Mononuclear cell (primary cell): Measurements from ENCODE around the gene EGFR. TPM values are rescaled to one million over a fixed set of nuclear protein-coding genes. Genes with fewer than 3 reads are reported as not detected.

Experiments used
- H3K27me3 ChIP-seq: 2 replicates; pipeline ENCODE4 v1.6.0; 2011; ENCODE audit warnings: low read length, control low read depth; ENCODE audit not compliant: insufficient read depth
- H3K4me1 ChIP-seq: 2 replicates; pipeline ENCODE4 v1.5.1; 2011; ENCODE audit warnings: mild to moderate bottlenecking, low read length, control low read depth; ENCODE audit not compliant: insufficient read depth
- H3K4me3 ChIP-seq: 2 replicates; pipeline ENCODE4 v1.5.1; 2011; ENCODE audit warnings: mild to moderate bottlenecking, low read length, moderate library complexity
- H3K9me3 ChIP-seq: 2 replicates; pipeline ENCODE4 v1.5.1; 2011; ENCODE audit warnings: low read depth, mild to moderate bottlenecking, control low read depth, low read length
- total RNA-seq: library from RNA; depleted of rRNA; stranded (reverse); fragments of >200 nt; gene quantifications from one replicate; pipeline ENCODE4 v1.2.3, GENCODE V29; 2012

Gene EGFR
- total RNA-seq, 1 donor: 0.10 TPM

DNA sequence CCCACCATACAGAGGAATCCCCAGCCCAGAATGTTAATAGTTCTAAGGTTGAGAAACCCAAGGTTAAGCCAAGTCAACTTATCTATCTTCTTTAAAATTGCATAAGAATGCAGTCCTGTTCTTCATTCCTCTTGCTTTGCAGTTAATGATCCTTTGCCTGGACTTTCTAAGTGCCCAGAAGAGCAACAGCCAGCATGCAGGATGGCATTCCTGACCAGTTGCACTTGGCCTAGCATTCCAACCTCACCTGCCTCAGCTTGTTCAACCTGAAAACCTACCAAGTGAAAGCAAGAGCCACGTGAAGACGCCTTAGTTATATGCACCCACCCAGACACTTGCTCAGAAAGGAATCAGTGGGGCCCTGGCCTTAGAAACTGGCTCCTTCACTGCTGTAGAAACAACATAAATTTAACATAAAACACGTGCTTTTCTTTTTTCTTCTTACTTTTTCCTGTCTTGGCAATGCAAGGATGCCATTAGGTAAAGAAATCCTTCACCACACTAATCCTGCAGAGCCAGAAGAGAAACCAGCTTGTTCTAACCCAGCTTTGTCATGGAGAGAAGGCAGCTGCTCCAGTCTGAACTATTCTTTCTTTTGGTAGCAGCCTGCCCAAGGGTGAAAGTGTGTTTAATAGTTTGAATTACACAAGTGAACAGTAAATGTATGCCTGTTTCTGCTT is 25.0 kb downstream of the EGFR start:
- no peaks in the 10 kb centered on the region for H3K4me1 ChIP-seq
- no peaks in the 10 kb centered on the region for H3K9me3 ChIP-seq
- no peaks in the 10 kb centered on the region for H3K27me3 ChIP-seq
- H3K4me3 ChIP-seq: no peak overlapping the region

DNA sequence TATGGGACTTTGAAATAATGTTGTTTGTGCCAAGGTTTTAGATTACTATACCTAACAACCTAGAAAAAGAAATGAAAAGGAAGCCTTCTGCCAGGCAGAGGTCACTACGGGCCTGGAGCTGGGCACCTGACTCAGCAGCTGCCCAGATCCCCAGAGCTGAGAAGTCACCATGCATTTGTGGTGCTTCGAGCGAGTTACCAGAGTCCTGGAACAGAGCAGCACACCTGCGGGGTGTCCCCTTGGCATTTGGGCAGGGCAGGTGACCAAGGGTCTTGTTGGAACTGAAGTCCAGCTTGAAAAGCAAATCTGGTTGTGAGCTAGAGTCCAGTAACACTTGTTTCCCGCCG is 25.5 kb downstream of the EGFR start:
- Histone ChIP-seq H3K9me3 (no peaks in the 10 kb centered on the region), H3K27me3 (no peaks in the 10 kb centered on the region), H3K4me3 (no peak overlapping the region), H3K4me1 (no peaks in the 10 kb centered on the region)

DNA sequence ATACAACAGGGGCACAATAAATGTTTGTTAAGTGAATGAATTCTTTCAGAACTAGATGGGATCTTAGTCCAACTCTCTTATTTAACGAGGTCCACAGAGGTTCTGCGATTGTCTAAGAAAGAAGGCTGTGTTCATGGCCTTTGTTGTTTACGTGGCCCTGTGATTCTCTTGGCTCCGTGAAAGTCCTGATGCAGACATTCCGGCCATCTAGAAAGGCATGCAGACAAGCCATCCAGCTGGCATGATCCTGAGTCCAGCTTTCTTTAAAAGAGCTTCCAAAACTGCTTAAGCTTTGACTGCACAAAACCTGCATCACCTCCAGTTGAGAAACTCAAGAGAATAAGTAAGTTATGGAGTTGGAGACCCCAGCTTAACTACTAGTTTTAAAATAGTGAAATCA is 26.0 kb downstream of the EGFR start:
- no peaks in the 10 kb centered on the region for H3K4me1 ChIP-seq
- no peaks in the 10 kb centered on the region for H3K27me3 ChIP-seq
- H3K9me3 ChIP-seq: no peaks in the 10 kb centered on the region
- no peak overlapping the region for H3K4me3 ChIP-seq

DNA sequence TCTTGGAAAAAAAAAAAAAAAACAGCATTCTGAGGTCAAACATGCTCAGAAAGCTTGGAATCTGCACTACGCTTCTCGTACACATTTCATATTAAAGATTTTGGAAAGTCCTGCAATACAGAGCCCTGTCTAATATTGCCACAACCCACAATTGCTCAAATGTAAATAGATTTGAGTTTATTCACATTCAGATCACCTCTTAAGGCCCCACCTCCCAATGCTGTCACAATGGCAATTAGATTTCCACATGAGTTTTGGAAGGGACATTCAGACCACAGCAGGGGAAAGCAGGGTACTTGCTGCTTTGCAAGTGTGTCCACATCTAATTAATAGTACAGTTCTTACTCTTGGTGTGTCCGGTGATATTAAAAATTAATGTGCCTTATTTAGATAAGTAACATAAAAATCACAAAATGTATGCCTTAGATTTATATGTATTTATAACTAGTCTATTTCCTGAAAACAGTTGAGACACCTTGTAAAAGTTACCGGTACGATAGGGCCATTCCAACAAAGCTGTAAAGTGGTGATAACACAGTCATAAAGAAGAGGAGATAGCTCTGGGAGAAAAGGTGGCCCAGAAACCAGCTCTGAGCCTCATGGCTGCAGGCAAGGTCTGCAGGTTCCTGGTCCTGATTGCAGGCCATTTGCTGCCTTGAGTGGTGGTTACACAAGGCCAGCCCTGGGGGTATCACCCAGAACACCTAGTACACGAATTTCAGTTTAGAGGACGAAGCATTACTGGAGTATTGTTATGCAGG is 27.9 kb downstream of the EGFR start:
- Histone ChIP-seq H3K27me3 (no peaks in the 10 kb centered on the region), H3K9me3 (no peaks in the 10 kb centered on the region), H3K4me1 (no peaks in the 10 kb centered on the region), H3K4me3 (no peak overlapping the region)

DNA sequence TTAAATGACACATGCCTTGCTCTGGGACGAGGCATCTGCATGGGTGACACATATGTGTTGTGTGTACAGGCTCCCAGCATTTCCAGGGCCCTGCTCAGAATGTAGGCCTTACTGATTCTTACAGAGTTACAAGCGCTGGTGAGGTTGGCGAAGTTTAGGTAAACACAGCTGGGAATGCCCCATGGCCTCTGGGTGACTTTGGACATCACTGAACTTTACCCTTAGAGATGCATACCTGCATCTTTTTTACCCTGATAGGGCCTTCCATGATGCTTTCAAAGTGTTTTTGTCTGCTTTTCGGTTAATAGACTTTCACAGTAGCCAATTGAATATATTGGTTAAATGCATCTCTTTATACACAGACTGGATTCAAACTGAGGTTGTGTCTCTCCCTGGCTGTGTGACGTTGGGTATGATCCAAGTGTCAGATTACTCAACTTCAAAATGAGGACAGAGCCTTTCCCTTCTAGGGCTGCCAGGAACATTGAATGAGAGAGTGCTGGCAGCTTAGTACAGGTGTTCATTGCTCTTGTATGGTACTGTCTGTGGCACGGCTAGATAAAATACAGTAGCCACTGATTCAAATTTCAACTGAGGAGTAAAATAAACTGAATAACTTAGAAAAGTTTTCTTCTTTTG is 29.5 kb downstream of the EGFR start:
- Histone ChIP-seq H3K4me1 (no peaks in the 10 kb centered on the region), H3K9me3 (no peaks in the 10 kb centered on the region), H3K4me3 (no peak overlapping the region), H3K27me3 (no peaks in the 10 kb centered on the region)

DNA sequence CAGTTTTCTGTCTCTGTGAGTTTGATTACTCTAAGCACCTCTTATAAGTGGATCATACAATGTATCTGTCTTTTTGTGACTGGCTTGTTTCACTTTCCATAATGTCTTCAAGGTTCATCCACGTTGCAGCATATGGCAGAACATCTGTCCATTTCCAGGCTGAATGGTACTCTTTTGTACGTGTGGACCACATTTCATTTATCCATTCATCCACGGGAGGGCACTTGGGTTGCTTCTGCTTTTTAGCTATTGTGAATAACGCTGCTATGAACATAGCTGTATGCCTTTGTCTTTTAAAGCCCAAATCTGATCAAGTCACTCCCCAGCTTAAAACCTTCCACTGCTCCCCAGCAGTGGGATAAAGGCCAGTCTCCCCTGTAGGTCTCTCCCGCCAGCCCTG is 31.5 kb downstream of the EGFR start:
- Histone ChIP-seq H3K4me3 (no peak overlapping the region), H3K4me1 (no peaks in the 10 kb centered on the region), H3K9me3 (no peaks in the 10 kb centered on the region), H3K27me3 (no peaks in the 10 kb centered on the region)

DNA sequence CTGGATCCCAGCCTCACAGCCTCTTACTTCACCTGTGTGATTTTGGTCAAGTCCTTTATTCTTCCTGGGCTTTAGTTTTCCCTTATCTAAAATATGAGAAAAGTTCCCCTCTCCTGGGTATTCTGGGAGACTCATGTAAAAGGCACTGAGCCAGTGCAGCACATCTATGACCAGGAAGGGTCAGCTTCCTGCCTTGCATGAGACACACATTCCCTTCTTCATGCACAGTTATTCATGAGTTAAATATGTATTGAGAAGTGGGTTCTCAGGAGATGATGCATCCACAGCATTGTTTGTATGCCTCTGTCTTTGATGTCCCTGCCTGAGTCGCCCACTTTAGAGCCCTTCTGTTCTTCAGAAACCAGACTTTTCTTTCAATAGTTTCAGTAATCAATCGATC is 33.3 kb downstream of the EGFR start:
- Histone ChIP-seq H3K9me3 (no peaks in the 10 kb centered on the region), H3K4me3 (no peak overlapping the region), H3K4me1 (no peaks in the 10 kb centered on the region), H3K27me3 (no peaks in the 10 kb centered on the region)

DNA sequence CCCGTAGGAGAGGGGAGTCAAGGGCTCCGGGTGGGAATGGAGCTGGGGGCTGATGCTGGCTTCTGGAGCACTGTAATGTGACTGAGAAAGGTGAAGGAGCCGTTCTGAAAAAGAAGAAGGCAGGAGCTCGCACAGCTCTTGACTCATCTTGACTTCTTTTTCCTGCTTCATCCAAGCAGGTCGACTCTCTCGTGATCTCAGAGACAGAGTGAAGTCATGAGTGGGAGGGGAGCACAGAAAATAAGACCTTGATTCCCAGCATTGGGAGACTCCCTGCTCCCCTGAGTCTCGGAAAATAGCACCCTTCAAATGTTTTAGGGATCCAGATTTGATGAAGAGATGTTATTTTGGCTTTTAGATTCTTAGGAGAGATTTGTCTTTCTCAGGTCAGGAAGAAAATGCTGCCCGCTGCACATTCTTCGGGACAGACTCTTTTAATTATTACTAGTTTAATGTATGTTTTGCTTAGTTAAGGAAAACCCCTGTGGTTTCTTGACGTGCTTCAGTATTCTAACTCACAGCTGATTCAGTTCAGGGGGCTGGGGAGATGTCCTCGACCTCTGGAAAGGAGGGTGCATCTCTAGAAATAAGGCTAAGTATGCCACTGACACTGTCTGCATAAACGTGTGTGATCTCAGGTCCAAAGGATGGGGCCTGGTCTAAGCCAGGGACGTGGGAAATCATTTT is 34.1 kb downstream of the EGFR start:
- Histone ChIP-seq H3K27me3 (no peaks in the 10 kb centered on the region), H3K4me1 (no peaks in the 10 kb centered on the region), H3K4me3 (no peak overlapping the region), H3K9me3 (no peaks in the 10 kb centered on the region)

DNA sequence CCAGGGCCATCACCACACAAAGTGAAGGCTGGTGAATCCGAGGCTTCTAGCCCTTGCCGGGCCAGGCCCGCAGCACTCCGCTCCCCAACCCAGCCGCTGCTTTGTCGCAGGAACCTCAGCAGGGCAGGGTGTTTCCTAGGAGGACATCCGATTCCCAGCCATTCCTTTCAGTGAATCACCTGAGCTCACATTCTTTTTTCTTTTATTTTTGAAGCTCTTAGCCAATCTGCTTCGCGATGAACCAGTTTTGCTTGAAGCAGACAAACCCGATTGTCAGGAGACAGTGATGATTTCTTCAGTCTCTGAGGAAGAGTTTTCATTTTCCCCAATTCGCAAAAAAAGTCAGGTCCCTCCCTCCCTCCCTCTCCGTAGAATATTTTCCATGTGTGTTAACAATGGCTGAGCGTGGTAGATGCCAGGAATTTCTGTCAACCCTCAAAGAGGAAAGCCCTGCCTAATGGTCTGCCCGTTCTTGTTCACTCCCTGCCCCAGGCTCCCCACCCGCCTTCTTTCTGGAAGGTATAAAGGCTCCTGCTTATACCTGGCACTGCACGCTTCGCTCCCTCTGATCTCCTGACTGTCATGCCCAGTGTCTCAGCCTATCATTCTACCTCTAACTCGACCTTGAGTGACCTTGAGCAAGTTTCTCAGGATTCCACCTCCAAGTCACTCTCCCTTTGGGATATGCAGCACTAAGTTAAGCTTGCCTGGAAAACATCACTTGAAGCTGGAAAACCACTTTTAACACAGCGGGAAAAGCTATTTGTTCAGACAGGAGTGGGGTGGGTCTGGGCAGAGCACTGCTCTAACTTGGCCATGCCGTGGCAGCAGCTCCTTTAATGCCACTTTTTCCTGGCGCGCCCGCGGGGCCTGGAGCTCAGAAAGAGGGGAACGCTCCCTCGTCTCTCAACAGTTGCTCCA is 35.1 kb downstream of the EGFR start:
- Histone ChIP-seq H3K4me1 (no peaks in the 10 kb centered on the region), H3K27me3 (no peaks in the 10 kb centered on the region), H3K4me3 (no peak overlapping the region), H3K9me3 (no peaks in the 10 kb centered on the region)

DNA sequence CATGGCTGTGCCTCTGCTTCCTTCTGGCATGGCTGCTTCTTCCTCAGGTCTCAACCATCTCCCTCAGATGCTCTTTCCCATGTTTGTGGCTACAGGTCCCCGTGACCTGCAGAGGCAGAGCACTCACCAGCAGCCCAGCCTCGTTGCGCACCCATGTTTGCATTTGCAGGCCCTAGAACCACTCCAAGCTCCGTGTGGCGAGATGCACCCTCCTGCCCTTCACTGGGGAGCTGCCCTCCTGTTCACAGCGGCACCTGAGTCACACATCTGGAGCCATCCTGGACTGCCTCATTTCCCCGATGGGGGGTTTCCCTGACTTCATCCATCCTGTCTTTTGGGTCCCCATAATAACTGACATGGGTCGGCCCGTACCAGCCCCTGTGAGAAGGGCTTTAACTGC is 35.9 kb downstream of the EGFR start:
- no peaks in the 10 kb centered on the region for H3K27me3 ChIP-seq
- H3K4me1 ChIP-seq: no peaks in the 10 kb centered on the region
- no peaks in the 10 kb centered on the region for H3K9me3 ChIP-seq
- no peak overlapping the region for H3K4me3 ChIP-seq

DNA sequence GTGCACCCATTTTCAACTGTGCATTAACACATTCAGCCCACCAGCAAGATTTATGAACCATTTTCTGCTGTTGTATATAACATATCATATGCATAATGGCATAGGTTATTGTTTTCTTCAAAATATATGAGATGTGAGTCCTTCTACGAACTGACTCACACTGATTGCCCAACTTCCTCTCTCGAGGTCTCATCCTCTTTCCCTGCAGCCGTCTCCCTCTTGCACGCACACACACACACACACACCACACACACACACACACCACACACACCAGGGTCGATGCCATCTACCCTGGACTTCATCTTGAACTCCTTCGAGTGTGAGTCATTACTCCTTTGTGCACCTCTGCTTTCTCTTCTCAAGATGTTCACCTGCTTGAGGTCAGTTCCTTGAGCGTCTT is 36.7 kb downstream of the EGFR start:
- H3K4me3 ChIP-seq: no peak overlapping the region
- no peaks in the 10 kb centered on the region for H3K4me1 ChIP-seq
- H3K9me3 ChIP-seq: no peaks in the 10 kb centered on the region
- no peaks in the 10 kb centered on the region for H3K27me3 ChIP-seq

DNA sequence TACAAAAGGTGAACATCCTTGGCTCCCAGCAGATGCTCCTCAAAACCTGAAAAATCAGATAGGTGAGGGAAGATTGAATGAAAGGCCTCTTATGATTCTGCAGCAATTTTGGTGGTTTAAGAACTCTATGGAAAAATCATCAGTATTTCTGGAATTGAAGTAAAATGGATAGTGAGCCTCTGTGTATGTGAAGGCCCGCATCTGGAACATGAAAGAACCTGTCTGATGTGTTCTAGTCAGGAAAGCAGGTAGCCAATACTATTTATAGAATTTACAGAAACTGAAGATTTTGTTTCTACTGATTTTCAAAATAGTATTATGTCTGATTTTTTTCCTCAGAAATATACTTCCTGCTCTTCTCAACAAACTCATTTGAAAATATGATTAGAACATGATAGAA is 37.3 kb downstream of the EGFR start:
- Histone ChIP-seq H3K4me1 (no peaks in the 10 kb centered on the region), H3K4me3 (no peak overlapping the region), H3K9me3 (no peaks in the 10 kb centered on the region), H3K27me3 (no peaks in the 10 kb centered on the region)

DNA sequence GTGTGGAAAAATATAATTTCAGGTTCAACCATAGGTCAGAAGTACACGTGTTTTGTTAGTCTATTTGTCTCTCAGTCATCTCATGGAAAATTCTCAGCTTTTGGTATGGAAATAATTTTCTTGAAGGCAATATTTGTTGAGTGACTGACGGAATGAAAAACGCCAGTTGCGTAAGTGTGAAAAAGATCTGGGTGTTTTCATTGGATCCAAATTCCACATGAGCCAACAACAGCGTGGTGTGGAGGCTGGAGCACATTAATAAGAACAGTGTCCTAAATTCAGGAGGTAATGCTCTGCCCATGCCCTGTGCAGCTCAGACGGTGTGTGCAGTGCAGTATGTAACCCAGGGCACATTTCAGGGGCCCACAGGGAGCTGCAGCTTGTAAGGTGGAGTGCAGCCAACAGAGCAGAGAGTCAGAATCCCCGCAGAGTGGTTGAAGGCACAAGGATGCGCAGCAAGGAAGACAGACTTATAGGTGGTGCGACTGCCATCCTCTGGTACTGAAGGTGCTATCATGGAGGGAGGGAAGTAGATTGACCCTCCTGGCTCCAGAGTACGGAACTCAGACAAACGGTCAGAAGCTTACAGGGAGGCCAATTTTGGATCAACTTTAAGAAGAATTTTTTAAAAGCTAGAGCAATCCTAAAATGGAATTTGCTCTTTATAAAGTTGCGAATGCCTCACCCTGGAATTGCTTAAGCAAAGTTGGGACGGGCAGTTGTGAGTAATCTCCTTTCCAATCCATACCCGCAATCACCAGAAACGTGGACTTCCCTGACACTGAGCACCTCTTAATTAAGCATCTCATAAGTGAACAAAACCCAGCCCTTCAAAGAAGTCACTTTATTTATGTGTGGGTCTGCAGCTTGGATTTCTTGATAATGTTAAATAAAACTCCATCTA is 38.0 kb downstream of the EGFR start:
- Histone ChIP-seq H3K4me1 (no peaks in the 10 kb centered on the region), H3K27me3 (no peaks in the 10 kb centered on the region), H3K9me3 (no peaks in the 10 kb centered on the region), H3K4me3 (no peak overlapping the region)

DNA sequence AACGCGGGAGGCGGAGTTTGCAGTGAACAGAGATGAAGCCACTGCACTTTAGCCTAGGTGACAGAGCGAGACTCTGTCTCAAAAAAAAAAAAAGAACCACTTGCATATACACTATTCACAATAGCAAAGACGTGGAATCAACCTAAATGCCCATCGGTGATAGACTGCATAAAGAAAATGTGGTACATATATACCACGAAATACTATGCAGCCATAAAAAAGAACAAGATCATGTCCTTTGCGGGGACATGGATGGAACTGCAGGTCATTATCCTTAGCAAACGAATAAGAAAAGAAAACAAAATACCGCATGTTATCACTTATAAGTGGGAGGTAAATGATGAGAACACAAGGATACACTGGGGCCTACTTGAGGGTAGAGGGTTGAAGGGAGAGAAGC is 39.5 kb downstream of the EGFR start:
- no peaks in the 10 kb centered on the region for H3K27me3 ChIP-seq
- no peaks in the 10 kb centered on the region for H3K9me3 ChIP-seq
- H3K4me1 ChIP-seq: no peaks in the 10 kb centered on the region
- no peak overlapping the region for H3K4me3 ChIP-seq
